SK-N-SH (cell line): ENCODE measurements around the gene CPPED1. TPM values are rescaled to one million over a fixed set of nuclear protein-coding genes. Genes with fewer than 3 reads are reported as not detected.

Experiments used
- CTCF ChIA-PET: fragments of 300-600, 350-600 bp; formaldehyde crosslinking; extraction: SDS; loops from one replicate; lab custom pipeline; 2021; lab: Yijun Ruan, JAX
- POLR2A ChIA-PET: fragments of 350-600 bp; sonication (Branson Sonifier 250); formaldehyde crosslinking; extraction: SDS; loops from one replicate; lab custom pipeline; 2020; ENCODE audit warnings: antibody characterized with exemption, inconsistent platforms; lab: Yijun Ruan, JAX
- DNase-seq: peaks from one replicate; pipeline ENCODE4 v3.0.0; 2012
- H2AFZ ChIP-seq: fragments of 200-600 bp; sonication (generic); 2 replicates; pipeline ENCODE4 v1.8.1; 2016; ENCODE audit warnings: antibody characterized with exemption, mild to moderate bottlenecking, low read depth
- H3F3A ChIP-seq: fragments of 200-600 bp; sonication (generic); replicated peaks from 2 replicates; pipeline ENCODE3; 2016; ENCODE audit warnings: antibody characterized with exemption, mild to moderate bottlenecking; ENCODE audit not compliant: insufficient read depth
- H3K27ac ChIP-seq, 2 experiments: fragments of 200-500 bp in 1 of 2; fragments of 200-600 bp in 1 of 2; sonication (Bioruptor generic) in 1 of 2; sonication (generic), shearing (Covaris generic) in 1 of 2; 2 replicates each; pipeline versions ENCODE4 v1.5.1 to v1.6.1; 2014 to 2016; ENCODE audit warnings: low read depth in 2 of 2, inconsistent platforms in 1 of 2, low read length in 1 of 2, mild to moderate bottlenecking in 1 of 2, mixed read lengths in 1 of 2
- H3K27me3 ChIP-seq: fragments of 200-600 bp; sonication (generic), shearing (Covaris generic); 2 replicates; pipeline ENCODE4 v1.6.1; 2016; ENCODE audit warnings: mixed run types; ENCODE audit not compliant: insufficient read depth
- H3K36me3 ChIP-seq, 2 experiments: fragments of 200-500 bp in 1 of 2; fragments of 200-600 bp in 1 of 2; sonication (Bioruptor generic) in 1 of 2; sonication (generic) in 1 of 2; replicated peaks in 1 of 2; 2 replicates each; pipeline versions ENCODE3 to v1.5.1; 2014 to 2016; ENCODE audit warnings: low read length in 1 of 2, mild to moderate bottlenecking in 1 of 2; ENCODE audit not compliant: insufficient read depth in 2 of 2, control insufficient read depth in 1 of 2
- H3K4me1 ChIP-seq, 2 experiments: fragments of 200-500 bp in 1 of 2; fragments of 200-600 bp in 1 of 2; sonication (Bioruptor generic) in 1 of 2; sonication (generic), shearing (Covaris generic) in 1 of 2; 2 replicates each; pipeline versions ENCODE4 v1.5.1 to v1.6.1; 2014 to 2016; ENCODE audit warnings: low read depth in 1 of 2, low read length in 1 of 2, mixed run types in 1 of 2; ENCODE audit not compliant: insufficient read depth in 2 of 2, control insufficient read depth in 1 of 2
- H3K4me2 ChIP-seq: fragments of 200-600 bp; sonication (generic), shearing (Covaris generic); 2 replicates; pipeline ENCODE4 v1.6.1; 2017; ENCODE audit warnings: mixed run types
- H3K4me3 ChIP-seq, 2 experiments: fragments of 200-500 bp in 1 of 2; fragments of 200-600 bp in 1 of 2; sonication (Bioruptor generic) in 1 of 2; sonication (generic), shearing (Covaris generic) in 1 of 2; 2 replicates each; pipeline versions ENCODE4 v1.5.1 to v1.8.1; 2014 to 2016; ENCODE audit warnings: low read depth in 2 of 2, inconsistent platforms in 1 of 2, low read length in 1 of 2, mild to moderate bottlenecking in 1 of 2, mixed read lengths in 1 of 2, moderate library complexity in 1 of 2
- H3K79me2 ChIP-seq: fragments of 200-600 bp; sonication (generic); 2 replicates; pipeline ENCODE4 v1.8.1; 2017; ENCODE audit warnings: mild to moderate bottlenecking; ENCODE audit not compliant: insufficient read depth
- H3K9ac ChIP-seq: fragments of 200-600 bp; sonication (generic); 2 replicates; pipeline ENCODE4 v1.6.1; 2017; ENCODE audit warnings: mixed run types
- H3K9me2 ChIP-seq: fragments of 200-600 bp; sonication (generic); 2 replicates; pipeline ENCODE4 v1.6.1; 2017; ENCODE audit warnings: mixed run types
- H3K9me3 ChIP-seq: fragments of 200-600 bp; sonication (generic); 2 replicates; pipeline ENCODE4 v1.6.1; 2017; ENCODE audit warnings: mixed run types, mild to moderate bottlenecking, moderate library complexity
- H4K20me1 ChIP-seq: fragments of 200-600 bp; sonication (generic); 2 replicates; pipeline ENCODE4 v1.6.1; 2017; ENCODE audit warnings: mild to moderate bottlenecking, mixed run types; ENCODE audit not compliant: insufficient read depth
- ELF1 ChIP-seq: IDR thresholded peaks from 2 replicates; pipeline ENCODE4 v1.4.0; 2012
- FOXJ3 ChIP-seq: sonication (generic); formaldehyde crosslinking; IDR thresholded peaks from 2 replicates; pipeline ENCODE4 v1.5.1; 2020; ENCODE audit warnings: mild to moderate bottlenecking, missing genetic modification reagents
- GATA2 ChIP-seq: sonication (generic); formaldehyde crosslinking; IDR thresholded peaks from 2 replicates; pipeline ENCODE4 v1.5.0; 2020; ENCODE audit warnings: mild to moderate bottlenecking, missing genetic modification reagents
- IRF3 ChIP-seq: fragments of 150-350 bp; IDR thresholded peaks from 2 replicates; pipeline ENCODE4 v1.6.1; 2016; ENCODE audit warnings: mild to moderate bottlenecking, low read depth, low read length
- MAX ChIP-seq: IDR thresholded peaks from 2 replicates; pipeline ENCODE4 v1.4.0; 2012; ENCODE audit warnings: low read depth
- NRF1 ChIP-seq: IDR thresholded peaks from 2 replicates; pipeline ENCODE4 v1.6.1; 2012; ENCODE audit warnings: low read depth, mild to moderate bottlenecking, low read length
- POLR2AphosphoS5 ChIP-seq: IDR thresholded peaks from 2 replicates; pipeline ENCODE4 v1.6.1; 2012; ENCODE audit warnings: low read depth, low read length
- RCOR1 ChIP-seq: fragments of 150-350 bp; IDR thresholded peaks from 2 replicates; pipeline ENCODE4 v1.6.1; 2017; ENCODE audit warnings: antibody characterized with exemption, low read length
- REST ChIP-seq: IDR thresholded peaks from 2 replicates; pipeline ENCODE4 v1.6.1; 2012; ENCODE audit warnings: mild to moderate bottlenecking, low read depth, low read length, moderate library complexity
- RXRA ChIP-seq: IDR thresholded peaks from 2 replicates; pipeline ENCODE4 v1.4.0; 2012; ENCODE audit warnings: low read depth, mild to moderate bottlenecking, borderline replicate concordance
- SIN3A ChIP-seq: IDR thresholded peaks from 2 replicates; pipeline ENCODE4 v1.6.1; 2012; ENCODE audit warnings: low read depth, mild to moderate bottlenecking, low read length, moderate library complexity, borderline replicate concordance
- SMC3 ChIP-seq: IDR thresholded peaks from 2 replicates; pipeline ENCODE4 v1.6.1; 2012; ENCODE audit warnings: low read depth, low read length, improper control_type of control experiment
- TCF12 ChIP-seq: IDR thresholded peaks from 2 replicates; pipeline ENCODE4 v1.4.0; 2012
- TEAD4 ChIP-seq: IDR thresholded peaks from 2 replicates; pipeline ENCODE4 v1.4.0; 2012; ENCODE audit warnings: mild to moderate bottlenecking, borderline replicate concordance; ENCODE audit not compliant: insufficient read depth
- USF2 ChIP-seq: fragments of 150-350 bp; IDR thresholded peaks from 2 replicates; pipeline ENCODE4 v1.6.1; 2017; ENCODE audit warnings: antibody characterized with exemption, low read length, low read depth, borderline replicate concordance
- YY1 ChIP-seq: IDR thresholded peaks from 2 replicates; pipeline ENCODE4 v1.4.0; 2012; ENCODE audit warnings: low read depth, mild to moderate bottlenecking
- ZBTB33 ChIP-seq: IDR thresholded peaks from 2 replicates; pipeline ENCODE4 v1.4.0; 2012; ENCODE audit warnings: low read depth, borderline replicate concordance
- WGBS: methylation state at CpG from one replicate; pipeline ENCODE4 v1.1.6; 2017; ENCODE audit warnings: low lambda C conversion rate; 5-methylcytosine and 5-hydroxymethylcytosine counted together
- polyA plus RNA-seq, 3 experiments: library from polyadenylated mRNA; depleted of rRNA; stranded (reverse); fragments of >200 nt; gene quantifications; 2 replicates each; pipeline ENCODE4 v1.2.3, GENCODE V29; 2012

CPPED1 gene
- polyA plus RNA-seq, 1 of the 3 experiments (the other 2 are of a cell fraction): 11.9 TPM

- DNase-seq: no peak
Observed at GRCh38 chr16:12652924-12653323, 150.8 kb downstream of the CPPED1 start.

More at GRCh38 chr16:12652924-12653323, 150.8 kb downstream of the CPPED1 start:
- Histone ChIP-seq H3K4me2 (no peak overlapping the region), H4K20me1 (no peaks in the 10 kb centered on the region), H2AFZ (no peak overlapping the region), H3K36me3 (no peaks in the 10 kb centered on the region), H3K4me3 (no peak overlapping the region), H3K27ac (no peak overlapping the region), H3K27me3 (no peaks in the 10 kb centered on the region), H3K9me3 (no peaks in the 10 kb centered on the region), H3F3A (no peaks in the 10 kb centered on the region), H3K4me1 (no peaks in the 10 kb centered on the region), H3K9me2 (no peaks in the 10 kb centered on the region), H3K79me2 (no peaks in the 10 kb centered on the region), H3K9ac (no peak overlapping the region)
- TF ChIP-seq SIN3A: no peak
- TF ChIP-seq NRF1: no peak
- TF ChIP-seq MAX: no peak
- TF ChIP-seq REST: no peak
- no peak for TF ChIP-seq ELF1
- TF ChIP-seq TEAD4: no peak
- no peak for TF ChIP-seq SMC3
- TF ChIP-seq GATA2 (CRISPR knock-in tag): no peak
- no peak for TF ChIP-seq ZBTB33
- TF ChIP-seq RCOR1: no peak
- no peak for TF ChIP-seq IRF3
- TF ChIP-seq RXRA: no peak
- no peak for TF ChIP-seq TCF12
- TF ChIP-seq YY1: no peak
- TF ChIP-seq POLR2AphosphoS5: no peak
- TF ChIP-seq USF2: no peak
- no peak for TF ChIP-seq FOXJ3
- ChIA-PET POLR2A (no interaction called here), CTCF (no interaction called here)
- WGBS: 89% methylated on average over 4 of the region's 4 CpGs
